NCI-H2227 treated with DMSO at 0.1 percent for 48 hours (cell line): ENCODE data around the gene CAPN3.

Experiments used
- DNase-seq: peaks from one replicate; lab custom pipeline; 2025; lab: John Stamatoyannopoulos, UW

CAPN3 gene

DNA sequence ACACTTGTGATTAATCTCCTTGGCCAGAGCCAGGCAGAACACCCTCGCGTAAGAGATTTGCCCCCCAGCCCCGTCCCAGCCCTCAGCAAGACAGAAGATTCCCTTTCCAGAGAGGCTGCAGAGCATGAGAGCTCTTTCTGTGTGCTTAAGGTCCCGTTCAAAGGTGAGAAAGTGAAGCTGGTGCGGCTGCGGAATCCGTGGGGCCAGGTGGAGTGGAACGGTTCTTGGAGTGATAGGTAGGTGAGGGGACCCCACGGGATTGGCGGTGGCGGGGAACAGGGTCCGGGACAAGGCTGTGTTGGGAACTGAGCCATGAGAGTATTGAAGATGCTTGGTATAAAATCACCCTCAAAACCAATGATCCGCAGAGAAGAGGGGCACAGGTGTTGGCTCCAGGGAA is 34.8 kb downstream of the CAPN3 start:
- DNase-seq = no peak

DNA sequence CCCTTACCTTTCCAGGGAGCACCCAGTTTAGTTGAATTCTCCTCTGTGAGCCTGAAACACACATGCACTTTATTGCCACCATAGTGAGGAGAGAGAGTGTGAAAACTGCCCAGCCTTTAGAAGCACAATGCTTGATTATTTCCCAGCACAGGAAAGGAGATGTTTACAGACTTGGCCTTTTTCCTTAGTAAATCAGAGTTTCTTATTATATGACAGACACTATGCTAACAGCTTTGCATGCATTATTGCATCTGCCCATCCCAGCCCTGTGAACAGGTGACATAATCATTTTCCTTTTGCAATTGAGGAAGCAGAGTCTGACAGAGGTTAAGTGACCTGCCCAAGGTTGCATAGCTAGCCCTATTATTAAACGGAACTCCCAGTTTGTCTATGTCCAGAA is 36.5 kb downstream of the CAPN3 start:
- no peak for DNase-seq

DNA sequence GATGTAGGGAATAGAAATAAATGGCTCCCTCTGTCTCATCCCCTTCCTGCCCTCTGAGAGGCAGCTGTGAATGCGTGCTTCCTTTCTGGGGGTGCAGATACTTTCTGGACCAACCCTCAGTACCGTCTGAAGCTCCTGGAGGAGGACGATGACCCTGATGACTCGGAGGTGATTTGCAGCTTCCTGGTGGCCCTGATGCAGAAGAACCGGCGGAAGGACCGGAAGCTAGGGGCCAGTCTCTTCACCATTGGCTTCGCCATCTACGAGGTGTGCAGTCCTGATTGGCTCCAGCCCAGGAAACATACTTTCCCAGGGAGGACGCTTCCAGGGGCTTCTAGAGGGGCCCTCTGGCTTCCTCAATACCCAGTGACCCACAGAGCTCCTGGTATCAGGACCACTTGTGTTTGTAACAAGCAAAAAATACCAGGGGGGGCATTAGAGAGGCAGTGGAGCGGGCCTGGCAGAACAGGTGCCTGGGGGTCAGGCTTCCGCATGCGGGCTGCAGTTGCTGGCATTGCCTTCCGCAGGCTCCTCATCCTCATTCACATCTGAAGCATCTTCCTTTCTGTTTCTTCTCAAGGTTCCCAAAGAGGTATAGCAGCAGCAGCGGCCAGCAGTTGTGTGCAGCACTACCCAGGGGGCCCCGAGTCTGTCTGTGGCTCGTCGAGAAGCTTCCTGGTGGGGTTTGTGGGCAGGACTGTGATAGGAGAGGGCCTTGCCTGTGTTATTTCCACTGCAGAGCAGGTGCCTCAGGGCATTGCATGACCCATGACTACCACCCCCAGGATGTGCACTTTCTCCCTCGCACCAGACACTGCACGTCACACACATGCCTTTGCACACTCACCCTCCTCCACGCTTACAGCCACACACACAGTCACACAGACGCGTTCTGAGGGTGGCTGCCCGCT is 42.5 kb downstream of the CAPN3 start:
- no peak for DNase-seq

DNA sequence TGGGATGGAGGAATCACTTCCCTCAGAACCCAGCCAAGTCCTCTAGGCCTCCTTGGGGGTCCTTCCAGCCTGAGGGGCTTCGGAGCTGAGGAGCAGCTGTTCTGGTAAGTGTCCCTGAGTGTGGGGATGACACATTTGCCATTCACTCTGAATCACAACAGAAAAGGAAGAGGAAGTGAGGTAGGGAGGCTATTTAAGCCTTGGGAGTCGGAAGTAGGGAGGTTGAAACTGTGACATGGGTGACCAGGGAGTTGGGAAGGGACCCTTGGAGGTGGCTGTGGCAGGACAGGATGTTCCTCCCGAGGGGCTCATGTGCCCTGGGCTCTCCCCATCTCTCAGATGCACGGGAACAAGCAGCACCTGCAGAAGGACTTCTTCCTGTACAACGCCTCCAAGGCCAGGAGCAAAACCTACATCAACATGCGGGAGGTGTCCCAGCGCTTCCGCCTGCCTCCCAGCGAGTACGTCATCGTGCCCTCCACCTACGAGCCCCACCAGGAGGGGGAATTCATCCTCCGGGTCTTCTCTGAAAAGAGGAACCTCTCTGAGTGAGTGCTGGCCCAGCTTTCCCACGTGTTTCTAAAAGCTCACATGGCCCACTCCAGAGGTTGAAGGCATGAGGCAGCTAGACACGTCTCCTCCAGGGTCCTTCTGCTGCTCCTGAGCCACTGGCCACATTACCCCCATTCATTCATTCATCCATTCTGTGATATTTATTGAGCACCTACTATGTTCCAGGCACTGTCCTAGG is 43.3 kb downstream of the CAPN3 start:
- no peak for DNase-seq

DNA sequence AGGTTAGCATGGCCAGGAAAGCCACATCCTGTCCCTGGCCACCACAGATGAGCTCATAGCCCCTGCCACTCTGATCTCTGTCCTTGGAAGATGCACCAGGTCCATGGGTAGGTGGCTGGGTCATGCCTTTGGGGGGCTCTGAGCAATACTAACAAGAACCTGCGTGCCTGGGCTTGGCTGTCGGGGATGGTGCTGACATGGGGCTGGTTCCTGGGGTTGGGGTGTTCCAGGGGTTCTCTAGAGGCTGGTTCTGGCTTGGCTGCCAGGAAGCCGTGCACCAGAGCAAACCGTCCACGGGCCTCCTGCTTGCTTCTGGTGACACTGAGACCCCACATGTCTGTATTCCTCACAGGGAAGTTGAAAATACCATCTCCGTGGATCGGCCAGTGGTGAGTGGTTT is 44.1 kb downstream of the CAPN3 start:
- DNase-seq = no peak

DNA sequence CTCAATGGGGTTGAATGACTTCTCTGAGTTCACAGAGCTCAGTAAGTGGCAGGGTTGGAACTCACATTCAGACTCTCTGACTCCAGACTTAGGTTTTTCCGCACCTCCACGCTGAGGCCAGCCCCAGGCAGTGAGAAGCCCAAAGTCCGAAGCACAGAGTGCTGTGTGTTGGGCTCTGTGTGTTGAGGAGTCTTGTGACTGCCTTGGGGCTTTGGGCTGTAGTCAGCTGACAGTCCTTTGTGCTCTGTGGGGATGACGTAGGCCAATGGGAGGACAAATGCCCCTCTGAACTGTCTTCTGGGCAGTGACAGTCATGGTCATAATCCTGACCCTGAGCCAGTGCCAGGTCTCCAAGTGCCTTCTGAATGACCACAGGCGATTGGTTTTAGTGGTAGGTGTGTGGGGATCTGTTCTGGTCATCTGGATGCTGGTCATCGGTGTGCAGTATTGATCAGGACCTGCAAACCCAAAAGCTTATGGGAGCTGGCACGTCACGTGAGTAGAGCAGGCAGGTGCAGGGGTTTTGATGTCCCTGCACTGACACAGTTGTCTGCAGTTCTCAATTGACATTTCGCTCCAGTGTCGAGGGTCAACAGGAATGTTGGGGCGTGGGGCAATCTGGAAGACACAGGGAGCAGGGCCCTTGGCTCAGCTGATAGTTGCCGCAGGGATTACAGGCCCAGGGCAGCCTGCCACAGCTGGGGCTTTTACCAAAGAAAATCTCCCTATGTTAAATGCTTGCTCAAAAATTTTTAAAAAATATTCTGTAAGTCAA is 45.3 kb downstream of the CAPN3 start:
- DNase-seq = no peak

DNA sequence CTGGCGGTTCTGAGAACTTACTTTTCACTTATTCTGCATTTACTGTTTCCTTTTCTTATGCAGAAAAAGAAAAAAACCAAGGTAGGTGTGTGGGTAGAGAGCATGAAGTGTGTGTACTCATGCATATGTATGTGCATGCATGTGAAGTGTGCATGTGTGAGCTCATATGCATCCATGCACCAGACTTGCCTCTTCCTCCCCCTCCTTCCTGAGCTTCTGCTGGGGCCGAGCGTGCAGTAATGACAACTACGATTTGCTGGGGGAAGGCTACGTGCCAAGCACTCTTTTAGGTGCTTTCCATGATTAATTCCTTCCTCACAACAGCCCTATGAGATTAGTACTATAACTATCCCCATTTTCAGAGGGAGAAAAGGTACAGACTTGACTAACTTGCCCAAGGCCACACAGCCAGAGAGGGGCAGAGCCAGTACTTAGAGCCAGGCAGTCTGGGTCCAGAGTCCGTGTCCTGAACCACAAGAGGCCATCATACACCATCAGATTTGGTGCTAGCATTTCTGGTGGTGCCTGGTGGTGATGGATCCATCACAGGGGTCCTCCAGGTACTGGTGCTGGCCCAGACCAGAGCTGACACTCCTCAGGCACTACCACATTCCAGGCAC is 46.7 kb downstream of the CAPN3 start:
- no peak for DNase-seq

DNA sequence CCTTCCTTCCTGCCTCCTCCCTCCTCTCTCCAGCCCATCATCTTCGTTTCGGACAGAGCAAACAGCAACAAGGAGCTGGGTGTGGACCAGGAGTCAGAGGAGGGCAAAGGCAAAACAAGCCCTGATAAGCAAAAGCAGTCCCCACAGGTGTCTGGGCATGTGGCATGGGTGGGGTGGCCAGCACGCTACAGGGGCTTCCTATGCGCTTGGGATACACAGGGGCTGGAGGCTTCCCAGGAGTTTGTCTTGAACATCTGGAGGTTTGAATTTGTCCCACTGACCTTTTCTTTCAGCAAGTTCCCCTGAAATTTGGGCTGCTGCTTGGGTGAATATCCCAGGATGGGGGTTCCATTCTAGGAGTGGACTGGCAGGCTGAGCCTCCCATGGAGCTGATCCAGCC is 48.9 kb downstream of the CAPN3 start:
- DNase-seq = no peak

DNA sequence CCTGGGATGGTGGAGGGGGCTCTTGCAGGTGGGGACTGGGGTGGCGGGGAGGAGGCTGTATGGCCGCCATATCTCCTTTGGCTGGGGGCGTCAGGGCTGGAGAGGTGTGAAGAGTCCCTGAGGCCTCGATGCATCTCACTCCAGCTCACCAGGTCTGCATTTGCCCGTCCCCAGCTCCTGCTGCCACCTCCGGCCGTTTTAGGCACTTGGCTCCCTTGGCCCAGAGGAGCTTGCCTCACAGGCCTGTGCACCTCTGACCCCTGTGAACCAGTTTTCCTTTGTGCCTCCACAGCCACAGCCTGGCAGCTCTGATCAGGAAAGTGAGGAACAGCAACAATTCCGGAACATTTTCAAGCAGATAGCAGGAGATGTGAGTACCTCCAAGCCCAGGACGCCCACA is 49.7 kb downstream of the CAPN3 start:
- DNase-seq = no peak

DNA sequence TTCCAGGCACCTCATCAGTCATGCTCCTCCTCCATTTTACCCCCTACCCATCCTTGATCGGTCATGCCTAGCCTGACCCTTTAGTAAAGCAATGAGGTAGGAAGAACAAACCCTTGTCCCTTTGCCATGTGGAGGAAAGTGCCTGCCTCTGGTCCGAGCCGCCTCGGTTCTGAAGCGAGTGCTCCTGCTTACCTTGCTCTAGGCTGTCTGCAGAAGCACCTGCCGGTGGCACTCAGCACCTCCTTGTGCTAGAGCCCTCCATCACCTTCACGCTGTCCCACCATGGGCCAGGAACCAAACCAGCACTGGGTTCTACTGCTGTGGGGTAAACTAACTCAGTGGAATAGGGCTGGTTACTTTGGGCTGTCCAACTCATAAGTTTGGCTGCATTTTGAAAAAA is 52.6 kb downstream of the CAPN3 start:
- DNase-seq = no peak

DNA sequence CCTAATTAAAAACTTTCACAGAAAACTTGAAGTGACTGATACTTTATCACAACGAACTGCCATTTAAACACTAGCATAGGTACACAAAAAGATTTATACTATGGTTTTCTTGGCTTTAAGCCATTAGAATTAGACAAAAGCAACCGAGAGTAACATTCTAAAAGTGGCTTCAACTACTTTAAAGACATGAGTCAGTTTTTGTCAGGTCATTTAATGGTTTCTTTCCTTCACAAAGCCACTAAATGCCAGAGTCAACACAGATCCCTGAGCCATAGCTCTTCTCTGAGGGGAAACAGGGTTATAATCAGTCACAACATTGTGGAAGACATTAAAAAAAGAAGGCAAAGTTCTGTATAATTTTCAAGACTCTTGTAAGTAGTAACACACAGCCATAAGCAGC is 54.6 kb downstream of the CAPN3 start:
- DNase-seq = no peak

DNA sequence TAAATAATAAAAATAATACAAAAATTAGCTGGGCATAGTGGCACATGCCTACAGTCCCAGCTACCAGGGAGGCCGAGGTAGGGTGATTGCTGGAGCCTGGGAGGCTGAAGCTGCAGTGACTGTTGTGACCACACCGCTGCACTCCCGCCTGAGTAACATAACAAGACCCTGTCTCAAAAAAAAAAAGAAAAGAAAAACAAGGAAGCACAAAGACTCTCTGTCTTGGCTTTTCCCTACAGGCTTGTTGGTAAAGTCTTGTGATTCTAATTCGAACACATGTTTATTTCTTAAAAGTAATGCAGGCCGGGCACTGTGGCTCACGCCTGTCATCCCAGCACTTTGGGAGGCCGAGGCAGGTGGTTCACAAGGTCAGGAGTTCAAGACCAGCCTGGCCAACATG is 60.1 kb downstream of the CAPN3 start:
- DNase-seq = no peak

DNA sequence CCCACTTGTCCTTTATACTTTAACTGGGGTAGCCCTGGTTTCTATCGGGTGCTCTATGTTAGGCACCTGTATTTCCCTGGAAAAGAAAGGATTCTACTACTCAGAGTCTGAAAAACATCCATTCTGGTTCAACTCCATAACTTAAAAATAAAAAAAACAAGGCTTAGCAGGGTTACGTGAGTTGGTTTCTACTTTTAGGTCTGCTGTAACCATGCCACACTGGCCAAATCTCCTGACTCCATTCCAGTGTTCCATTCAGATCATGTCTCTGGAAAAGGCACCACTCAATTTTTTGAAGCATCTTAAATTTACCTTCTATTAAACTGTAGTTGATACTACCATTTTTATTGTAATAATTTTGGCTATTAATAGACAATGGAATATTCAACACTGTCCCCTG is 62.1 kb downstream of the CAPN3 start:
- no peak for DNase-seq

DNA sequence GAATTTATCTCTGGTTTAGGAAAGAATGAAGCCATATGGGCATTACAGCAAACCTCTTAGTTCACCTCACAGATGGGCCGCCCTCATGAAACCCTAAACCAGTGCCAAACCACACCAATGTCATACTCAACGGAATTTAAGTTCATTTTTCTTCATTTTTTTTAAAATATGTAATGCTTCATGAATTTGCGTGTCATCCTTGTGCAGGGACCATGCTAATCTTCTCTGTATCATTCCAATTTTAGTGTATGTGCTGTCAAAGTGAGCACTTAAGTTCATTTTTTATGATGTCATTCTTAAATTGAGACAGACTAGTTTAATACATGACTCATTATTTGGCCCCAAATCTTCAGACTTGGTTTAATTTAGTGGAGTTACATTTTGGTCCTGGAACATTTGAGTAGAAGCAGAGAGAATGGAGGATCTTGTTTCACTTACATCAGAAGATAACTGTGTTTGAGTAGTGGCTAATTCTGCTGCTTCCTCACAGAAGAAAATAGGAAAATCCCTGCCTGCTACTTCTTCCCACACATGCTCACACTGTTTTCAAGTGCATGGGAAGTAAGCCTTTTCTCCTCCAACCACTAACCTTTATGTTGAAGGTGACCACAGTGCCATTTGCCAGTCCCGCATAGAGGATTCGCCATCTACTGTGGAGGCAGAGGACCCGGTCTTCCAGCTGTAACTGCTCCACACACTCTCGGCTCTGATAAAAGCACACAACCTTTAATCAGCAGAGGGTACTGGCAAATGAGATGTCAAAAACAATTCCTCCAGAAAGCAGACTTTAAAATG is 68.3 kb downstream of the CAPN3 start:
- DNase-seq = no peak

DNA sequence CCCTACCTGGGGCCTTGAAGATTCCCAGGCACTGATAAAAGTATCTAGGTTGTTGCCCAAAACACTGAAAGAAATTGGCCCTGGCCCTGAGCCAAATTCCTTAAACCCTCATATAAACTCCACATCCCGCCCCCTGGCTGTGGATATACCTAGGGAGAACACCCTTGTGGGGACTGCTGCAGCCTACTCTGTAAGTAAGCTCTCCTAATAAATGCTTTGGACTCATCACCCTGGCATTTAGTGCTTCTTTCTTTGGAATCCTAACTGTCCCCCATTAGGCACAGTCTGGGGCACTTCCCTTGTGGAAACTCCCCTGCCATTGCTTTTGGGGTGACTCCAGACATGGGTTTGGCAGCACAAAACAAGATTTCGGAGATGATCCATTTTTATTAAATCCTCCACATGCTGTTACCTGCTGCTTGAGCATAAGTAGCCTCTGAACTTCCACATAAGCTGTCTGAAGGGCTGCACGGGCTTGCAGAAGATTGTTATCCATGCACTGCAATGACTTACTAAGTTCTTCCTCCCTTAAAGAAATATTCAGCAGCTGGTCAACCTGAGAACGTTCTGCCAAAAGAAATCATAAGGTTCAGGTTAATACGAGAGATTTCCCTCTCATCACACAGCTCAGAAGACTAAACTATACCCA is 85.2 kb downstream of the CAPN3 start:
- DNase-seq = no peak

DNA sequence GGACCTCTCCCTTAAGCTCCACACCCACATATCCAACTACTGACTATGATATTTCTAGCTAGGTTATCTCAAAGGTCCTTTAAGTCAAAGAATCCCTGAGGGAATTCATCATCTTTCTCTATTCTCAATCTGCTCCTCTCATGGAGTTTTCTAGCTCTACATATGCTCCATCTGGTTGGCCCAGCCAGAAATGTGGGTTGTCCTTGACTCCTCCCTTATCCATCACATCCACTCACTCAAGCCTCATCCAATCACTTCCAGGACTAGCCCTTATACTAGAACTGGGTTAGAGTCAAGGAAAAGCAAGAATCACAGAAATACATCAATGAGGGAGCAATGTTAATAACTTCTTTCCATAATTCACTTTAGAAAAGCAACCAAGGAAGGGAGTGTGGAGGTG is 86.2 kb downstream of the CAPN3 start:
- DNase-seq = no peak

DNA sequence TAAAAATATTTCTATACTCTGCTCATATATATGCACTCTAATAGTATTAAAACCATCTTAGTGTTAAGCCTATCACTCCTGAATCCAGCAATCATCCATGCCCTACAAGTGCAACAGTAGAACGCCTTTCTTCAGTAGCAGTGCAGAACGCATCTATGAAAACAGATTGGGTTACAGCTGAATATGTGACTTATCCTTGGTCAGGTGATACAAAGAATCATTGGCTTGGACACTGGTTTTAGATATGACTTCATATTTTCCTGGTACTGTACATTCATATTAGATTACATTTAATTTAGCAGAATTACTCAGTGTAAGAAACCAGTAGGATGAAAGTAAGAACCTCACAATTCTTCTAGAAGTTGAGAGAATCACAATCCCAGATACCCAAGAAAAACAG is 88.3 kb downstream of the CAPN3 start:
- DNase-seq = no peak

DNA sequence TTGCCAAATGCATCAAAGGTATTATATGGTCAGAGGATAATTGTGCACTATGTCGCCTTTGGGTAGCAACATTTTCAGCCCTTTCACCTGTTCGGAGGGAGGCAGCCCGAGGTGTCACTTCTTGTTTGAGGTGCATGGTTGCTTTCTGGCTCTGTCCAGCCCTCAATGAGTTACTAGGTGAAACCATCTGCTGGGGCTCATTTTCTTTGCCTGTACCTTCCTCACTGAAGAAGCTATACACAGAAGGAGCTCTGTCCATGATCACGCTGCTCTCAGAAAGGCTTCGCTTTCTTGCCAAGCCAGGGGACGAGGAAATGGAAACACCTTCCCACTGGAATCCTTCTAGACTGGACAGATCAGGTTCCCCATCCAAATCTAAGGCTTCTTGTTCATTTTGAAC is 89.0 kb downstream of the CAPN3 start:
- DNase-seq = no peak

DNA sequence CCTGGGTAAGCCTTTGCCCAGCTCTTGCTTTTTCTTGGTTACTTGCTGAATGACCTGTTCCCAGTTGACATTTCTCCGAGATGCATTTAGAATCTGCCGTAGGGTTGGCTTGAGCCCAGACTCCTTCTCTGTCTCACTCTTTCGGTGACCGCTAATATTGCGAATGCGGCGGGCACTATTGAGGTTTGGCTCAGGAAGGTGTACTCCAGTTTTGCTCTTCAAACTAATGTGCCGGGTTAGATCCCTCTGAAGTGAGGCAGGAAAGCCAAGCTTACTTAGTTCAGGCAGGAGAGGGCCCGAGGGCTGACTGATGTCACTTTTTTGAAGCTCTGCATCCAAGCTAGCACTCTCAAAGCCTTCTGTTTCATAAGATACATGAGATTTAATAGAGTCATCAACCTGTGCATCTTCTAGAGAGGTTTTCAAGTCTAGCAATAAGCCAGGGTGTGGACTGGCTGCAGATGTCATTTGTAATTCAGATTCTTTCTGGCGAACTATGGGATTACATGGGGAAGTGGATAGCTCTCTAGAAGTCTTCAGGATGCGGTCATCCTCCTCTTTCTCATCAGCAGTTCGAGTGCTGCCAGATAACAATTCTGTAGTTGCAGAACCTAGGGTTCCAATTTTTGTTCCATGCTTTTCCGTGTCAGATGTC is 90.6 kb downstream of the CAPN3 start:
- no peak for DNase-seq

DNA sequence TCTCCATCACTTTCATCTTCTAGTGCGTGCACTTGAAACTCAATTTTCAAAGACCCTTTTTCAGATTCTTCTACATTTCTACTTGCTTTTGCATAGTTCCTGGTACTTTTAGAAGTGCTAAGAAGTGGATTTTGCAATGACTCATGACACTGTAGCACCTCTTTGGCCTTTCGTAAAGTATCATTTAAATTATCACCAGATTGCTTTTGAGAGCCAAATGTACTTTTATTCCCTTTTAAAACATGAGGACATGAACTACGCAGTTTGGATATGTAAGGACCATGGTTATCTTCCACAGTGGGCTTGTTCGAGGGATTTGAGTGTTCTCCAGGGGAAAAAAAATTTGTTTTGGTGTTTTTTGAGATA is 91.1 kb downstream of the CAPN3 start:
- no peak for DNase-seq
